Kidney (tissue), 14 donors: ENCODE measurements around the gene PGP. TPM values are rescaled to one million over a fixed set of nuclear protein-coding genes. Genes with fewer than 3 reads are reported as not detected.

ENCODE experiments used
- DNase-seq, 5 donors: peaks; one replicate each; pipeline ENCODE4 v3.0.0-alpha.2; 2013 to 2020
- FAIRE-seq: peaks from 2 replicates; lab custom pipeline; 2012; peaks lifted over from hg19 to GRCh38; lab: Jason Lieb, UNC
- H3K27ac ChIP-seq, 2 donors: one replicate each; pipeline ENCODE4 v1.7.0; 2013; ENCODE audit warnings: low read depth in 2 of 2, low read length in 2 of 2, inconsistent platforms in 1 of 2
- H3K27me3 ChIP-seq: one replicate; pipeline ENCODE4 v1.7.1; 2013; ENCODE audit warnings: low read length, inconsistent platforms; ENCODE audit not compliant: control insufficient read depth, insufficient read depth
- H3K36me3 ChIP-seq, 3 donors: one replicate each; pipeline versions ENCODE4 v1.7.0 to v1.7.1; 2013; ENCODE audit warnings: low read length in 3 of 3, control low read depth in 1 of 3, inconsistent platforms in 1 of 3; ENCODE audit not compliant: insufficient read depth in 3 of 3, control insufficient read depth in 2 of 3
- H3K4me1 ChIP-seq, 3 donors: one replicate each; pipeline versions ENCODE4 v1.7.0 to v1.7.1; 2013; ENCODE audit warnings: low read length in 3 of 3, inconsistent platforms in 1 of 3, low read depth in 1 of 3; ENCODE audit not compliant: control insufficient read depth in 2 of 3, insufficient read depth in 2 of 3
- H3K4me3 ChIP-seq, 3 donors: one replicate each; pipeline versions ENCODE4 v1.7.0 to v1.8.1; 2013; ENCODE audit warnings: low read length in 3 of 3, control low read depth in 1 of 3, inconsistent platforms in 1 of 3
- H3K9ac ChIP-seq, 3 donors: one replicate each; pipeline versions ENCODE4 v1.7.0 to v1.7.1; 2013; ENCODE audit warnings: low read length in 3 of 3, control low read depth in 1 of 3, inconsistent platforms in 1 of 3
- H3K9me3 ChIP-seq, 3 donors: one replicate each; pipeline versions ENCODE4 v1.7.0 to v1.7.1; 2013; ENCODE audit warnings: low read length in 3 of 3, control low read depth in 1 of 3, inconsistent platforms in 1 of 3; ENCODE audit not compliant: control insufficient read depth in 2 of 3, insufficient read depth in 1 of 3
- CTCF ChIP-seq: IDR thresholded peaks from 3 replicates; pipeline ENCODE4 v1.5.1; 2012; ENCODE audit warnings: mild to moderate bottlenecking, moderate library complexity, borderline replicate concordance; ENCODE audit not compliant: insufficient read depth; ENCODE audit errors: extremely low read depth
- intact Hi-C: fragments of 100-400 bp; cut with DNase I; formaldehyde crosslinking; loops from one replicate; pipeline ENCODE4 v1.11.1; 2022
- polyA plus RNA-seq: library from polyadenylated mRNA; stranded (reverse); fragments of 350-450 nt; fragmentation: Illumina TruSeq; extraction: RNeasy Lipid Tissue Mini Kit (QIAGEN cat#74804); gene quantifications from one replicate; pipeline ENCODE4 v1.2.3, GENCODE V29; 2014; ENCODE audit warnings: low read depth, low replicate concordance; ENCODE audit not compliant: insufficient read depth
- total RNA-seq: library from RNA; stranded (reverse); fragmentation: NEBNext Ultra II Directional; extraction: Animal tissue kit (Norgen Biotek cat#: 25700); gene quantifications from one replicate; pipeline ENCODE4 v1.2.1, GENCODE V29; 2021
- donor health status: control.
- donor health status: control.
- donor health status: control.
- donor health status: control.
- donor health status: control.
- donor health status: DM: yes; HTN: yes; CAD: no.
- donor health status: Normal renal cell carcinoma (clear cell type).

Gene PGP
- total and polyA plus RNA-seq, 2 donors from 2014 or later: 13.5 to 21.2 TPM

- no peaks in the 10 kb centered on the region for H3K27me3 ChIP-seq
- TF ChIP-seq CTCF: no peak
- intact Hi-C loops: no loop called here
- peaks cover 0 to 4% (median 0%) of the 10 kb centered on the region in 3 donors for H3K36me3 ChIP-seq
- no peak for FAIRE-seq
- no peak overlapping the region for H3K4me3 ChIP-seq
- H3K4me1 ChIP-seq: peaks cover 0 to 31% (median 22%) of the 10 kb centered on the region in 3 donors
- H3K9me3 ChIP-seq: no peaks in the 10 kb centered on the region
- no peak overlapping the region for H3K9ac ChIP-seq
- DNase-seq: no peak
- no peak overlapping the region for H3K27ac ChIP-seq
Observed at GRCh38 chr16:2208308-2208707, 6.3 kb downstream of the PGP start.

GRCh38 chr16:2207872-2208271 lies 6.8 kb downstream of the PGP start:
- H3K9ac ChIP-seq: no peak overlapping the region
- H3K4me1 ChIP-seq: peaks cover 0 to 27% (median 18%) of the 10 kb centered on the region in 3 donors
- no peak overlapping the region for H3K27ac ChIP-seq
- no peak overlapping the region for H3K4me3 ChIP-seq
- H3K36me3 ChIP-seq: peaks cover 0 to 4% (median 0%) of the 10 kb centered on the region in 3 donors
- intact Hi-C loops: no loop called here
- DNase-seq (no peak), FAIRE-seq (no peak)
- no peaks in the 10 kb centered on the region for H3K27me3 ChIP-seq
- TF ChIP-seq CTCF: no peak
- H3K9me3 ChIP-seq: no peaks in the 10 kb centered on the region

- no peak overlapping the region for H3K4me3 ChIP-seq
- intact Hi-C loops: no loop called here
- H3K9ac ChIP-seq: no peak overlapping the region
- H3K9me3 ChIP-seq: no peaks in the 10 kb centered on the region
- TF ChIP-seq CTCF: no peak
- FAIRE-seq (no peak), DNase-seq (peak in 1 of 5 donors; percentile 79)
- H3K4me1 ChIP-seq: peaks cover 0 to 17% (median 12%) of the 10 kb centered on the region in 3 donors
- no peak overlapping the region for H3K27ac ChIP-seq
- peaks cover 0 to 4% (median 0%) of the 10 kb centered on the region in 3 donors for H3K36me3 ChIP-seq
- H3K27me3 ChIP-seq: no peaks in the 10 kb centered on the region
Observed at GRCh38 chr16:2206780-2207433, 7.7 kb downstream of the PGP start.
